Ascending aorta (tissue), 2 donors: ENCODE data around the gene CCT8L2. TPM values are rescaled to one million over a fixed set of nuclear protein-coding genes. Genes with fewer than 3 reads are reported as not detected.
"Not testable (repeated sequence)": the region's sequence is repeated elsewhere in the genome, so short reads cannot be mapped to it uniquely, and the experiment has no call there.

Experiments
- DNase-seq, 2 donors: peaks; one replicate each; pipeline ENCODE4 v3.0.0-alpha.2; 2019; ENCODE audit warnings: low spot score in 2 of 2
- H3K27ac ChIP-seq, 2 donors: fragments of 200-600 bp; sonication (generic); one replicate each; pipeline ENCODE4 v1.5.1; 2016 to 2017; ENCODE audit warnings: mild to moderate bottlenecking in 1 of 2
- H3K27me3 ChIP-seq: fragments of 200-600 bp; sonication (generic); one replicate; pipeline ENCODE4 v1.5.1; 2017
- H3K36me3 ChIP-seq, 2 donors: fragments of 200-600 bp; sonication (generic); one replicate each; pipeline ENCODE4 v1.5.1; 2016
- H3K4me1 ChIP-seq, 2 donors: fragments of 200-600 bp; sonication (generic); one replicate each; pipeline ENCODE4 v1.5.1; 2016 to 2017; ENCODE audit warnings: mild to moderate bottlenecking in 1 of 2
- H3K4me3 ChIP-seq, 2 donors: fragments of 200-600 bp; sonication (generic); one replicate each; pipeline ENCODE4 v1.5.1; 2016 to 2017; ENCODE audit warnings: mild to moderate bottlenecking in 1 of 2
- H3K9me3 ChIP-seq, 2 donors: fragments of 200-600 bp; sonication (generic); one replicate each; pipeline ENCODE4 v1.5.1; 2016
- intact Hi-C: fragments of 100-400 bp; cut with DNase I; formaldehyde crosslinking; loops from one replicate; pipeline ENCODE4 v1.15.1; 2023
- total RNA-seq: library from RNA; depleted of rRNA; stranded (reverse); fragments of >200 nt; gene quantifications from one replicate; pipeline ENCODE4 v1.1.0, GENCODE V29; 2016
- TF ChIP-seq, protein P1 (sequence below), 3 experiments: fragments of 200-600 bp in 2 of 3; fragments of 450-650 bp in 1 of 3; sonication (generic) in 2 of 3; IDR thresholded peaks; one replicate each; pipeline ENCODE4 v1.5.1; 2016 to 2019; ENCODE audit warnings: antibody characterized with exemption in 3 of 3, mild to moderate bottlenecking in 1 of 3, moderate library complexity in 1 of 3

The CCT8L2 gene, protein sequence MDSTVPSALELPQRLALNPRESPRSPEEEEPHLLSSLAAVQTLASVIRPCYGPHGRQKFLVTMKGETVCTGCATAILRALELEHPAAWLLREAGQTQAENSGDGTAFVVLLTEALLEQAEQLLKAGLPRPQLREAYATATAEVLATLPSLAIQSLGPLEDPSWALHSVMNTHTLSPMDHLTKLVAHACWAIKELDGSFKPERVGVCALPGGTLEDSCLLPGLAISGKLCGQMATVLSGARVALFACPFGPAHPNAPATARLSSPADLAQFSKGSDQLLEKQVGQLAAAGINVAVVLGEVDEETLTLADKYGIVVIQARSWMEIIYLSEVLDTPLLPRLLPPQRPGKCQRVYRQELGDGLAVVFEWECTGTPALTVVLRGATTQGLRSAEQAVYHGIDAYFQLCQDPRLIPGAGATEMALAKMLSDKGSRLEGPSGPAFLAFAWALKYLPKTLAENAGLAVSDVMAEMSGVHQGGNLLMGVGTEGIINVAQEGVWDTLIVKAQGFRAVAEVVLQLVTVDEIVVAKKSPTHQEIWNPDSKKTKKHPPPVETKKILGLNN
- not detected for total RNA-seq

DNA sequence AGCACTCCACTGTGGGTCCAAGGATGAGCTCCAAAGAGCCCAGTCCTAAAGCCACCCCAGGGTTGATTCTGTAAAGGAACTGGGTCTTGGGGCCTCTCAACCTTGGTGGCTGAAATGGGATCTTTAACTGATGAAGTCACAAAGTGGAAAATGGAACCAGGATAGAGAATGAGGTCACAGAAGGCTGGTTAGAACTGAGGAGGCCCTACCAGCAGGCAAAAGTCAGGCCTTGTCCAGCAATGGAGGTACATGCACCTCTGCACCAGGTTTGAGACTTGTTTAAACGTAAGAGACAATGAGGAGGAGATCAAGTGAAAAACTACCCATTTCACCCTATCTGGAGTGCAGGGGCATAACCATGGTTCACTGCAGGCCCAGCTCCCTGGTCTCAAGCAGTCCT lies at the start of gene CCT8L2:
TSS of gene CCT8L2 (minus strand) at position 101 of the 400 bp plus-strand sequence. CDS start 260 bp downstream, outside the sequence.
- intact Hi-C loops, H3K4me3 ChIP-seq, H3K4me1 ChIP-seq, H3K36me3 ChIP-seq, H3K27ac ChIP-seq, DNase-seq, H3K27me3 ChIP-seq, H3K9me3 ChIP-seq: not testable (repeated sequence)

DNA sequence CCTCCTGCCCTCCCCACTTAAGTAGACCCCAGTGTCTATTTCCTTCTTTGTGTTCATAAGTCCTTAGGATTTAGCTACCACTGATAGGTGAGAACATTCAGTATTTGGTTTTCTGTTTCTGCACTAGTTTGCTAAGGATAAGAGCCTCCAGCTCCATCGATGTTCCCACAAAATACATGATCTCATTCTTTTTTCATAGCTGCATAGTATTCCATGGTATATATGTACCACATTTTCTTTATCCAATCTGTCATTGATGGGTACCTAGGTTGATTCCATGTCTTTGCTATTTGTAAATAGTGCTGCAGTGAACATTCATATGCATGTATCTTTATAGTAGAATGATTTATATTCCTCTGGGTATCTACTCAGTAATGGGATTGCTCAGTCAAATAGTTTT lies 42.8 kb upstream of the CCT8L2 start:
- H3K36me3 ChIP-seq, H3K4me1 ChIP-seq, H3K27ac ChIP-seq, DNase-seq, H3K9me3 ChIP-seq, intact Hi-C loops, H3K27me3 ChIP-seq, H3K4me3 ChIP-seq: not testable (repeated sequence)

DNA sequence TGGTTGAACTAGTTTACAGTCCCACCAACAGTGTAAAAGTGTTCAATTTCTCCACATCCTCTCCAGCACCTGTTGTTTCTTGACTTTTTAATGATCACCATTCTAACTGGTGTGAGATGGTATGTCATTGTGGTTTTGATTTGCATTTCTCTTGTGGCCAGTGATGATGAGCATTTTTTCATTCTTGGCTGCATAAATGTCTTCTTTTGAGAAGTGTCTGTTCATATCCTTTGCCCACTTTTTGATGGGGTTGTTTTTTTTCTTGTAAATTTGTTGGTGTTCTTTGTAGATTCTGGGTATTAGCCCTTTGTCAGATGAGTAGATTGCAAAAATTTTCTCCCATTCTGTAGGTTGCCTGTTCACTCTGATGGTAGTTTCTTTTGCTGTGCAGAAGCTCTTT lies 41.5 kb upstream of the CCT8L2 start:
- H3K9me3 ChIP-seq, H3K4me1 ChIP-seq, intact Hi-C loops: not testable (repeated sequence)

DNA sequence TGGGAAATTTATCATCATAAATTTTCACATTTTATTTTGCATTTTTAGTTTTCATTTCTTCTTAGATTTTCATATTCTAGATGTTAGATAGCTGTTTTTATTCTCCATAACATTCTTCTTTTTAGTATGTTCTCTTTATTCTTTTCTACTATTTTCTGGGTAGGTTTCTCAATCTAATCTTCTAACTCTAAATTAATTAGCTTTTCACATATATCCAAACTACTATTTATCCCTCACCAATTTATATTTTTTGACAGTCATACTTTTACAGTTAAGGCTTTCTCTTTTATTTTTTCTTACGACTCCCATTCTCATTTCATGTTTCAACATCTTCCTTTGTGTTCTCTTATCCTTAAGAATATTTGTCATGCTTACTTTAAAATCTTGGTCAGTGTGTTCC lies 35.9 kb upstream of the CCT8L2 start:
- intact Hi-C loops, H3K9me3 ChIP-seq, H3K4me3 ChIP-seq, H3K27me3 ChIP-seq, H3K27ac ChIP-seq, H3K4me1 ChIP-seq, DNase-seq, H3K36me3 ChIP-seq: not testable (repeated sequence)

More for the DNA sequence above, 41.5 kb upstream of the CCT8L2 start:
- not testable (repeated sequence) for H3K27ac ChIP-seq, H3K27me3 ChIP-seq, DNase-seq, H3K36me3 ChIP-seq, H3K4me3 ChIP-seq

DNA sequence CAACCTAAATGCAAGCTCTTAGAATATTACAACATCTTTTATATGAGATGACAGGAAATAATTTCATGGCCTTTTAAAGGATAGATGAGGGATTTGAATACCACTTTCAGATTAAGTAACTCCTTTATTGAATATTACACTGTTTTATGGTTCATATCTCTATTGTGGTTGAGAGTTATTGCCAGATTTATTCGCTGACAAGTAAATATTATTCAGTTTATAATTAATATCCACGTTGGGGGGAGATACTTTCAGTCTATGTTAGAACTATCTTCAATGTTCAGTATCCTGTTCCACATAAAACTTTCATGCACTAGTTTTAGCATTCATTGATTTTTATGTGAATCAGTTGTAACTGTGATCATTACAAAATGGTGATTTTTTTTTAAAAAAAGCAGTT lies 32.4 kb upstream of the CCT8L2 start:
- H3K36me3 ChIP-seq, intact Hi-C loops, H3K4me3 ChIP-seq, H3K9me3 ChIP-seq, H3K27ac ChIP-seq, H3K4me1 ChIP-seq, DNase-seq, H3K27me3 ChIP-seq: not testable (repeated sequence)

DNA sequence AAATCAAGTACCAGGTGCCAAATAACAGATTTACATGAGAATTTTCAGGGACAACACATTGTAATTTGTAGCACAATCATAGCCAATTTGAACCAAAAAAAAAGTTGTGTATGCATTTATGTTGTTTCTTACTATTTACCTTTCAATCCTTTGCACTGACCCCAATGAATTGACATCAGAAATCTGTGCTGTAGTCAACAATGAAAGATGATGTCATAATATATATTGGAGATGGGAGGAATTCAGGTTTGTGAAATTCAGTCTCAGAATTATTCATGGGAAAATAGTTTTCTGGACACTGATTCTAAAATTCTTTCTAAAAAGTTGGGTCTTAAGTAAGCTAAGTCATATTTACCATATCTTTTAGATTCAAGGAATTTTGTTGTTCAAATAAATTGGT lies 31.0 kb upstream of the CCT8L2 start:
- H3K4me1 ChIP-seq, DNase-seq, H3K36me3 ChIP-seq, H3K9me3 ChIP-seq, H3K27ac ChIP-seq, intact Hi-C loops, H3K4me3 ChIP-seq, H3K27me3 ChIP-seq: not testable (repeated sequence)

DNA sequence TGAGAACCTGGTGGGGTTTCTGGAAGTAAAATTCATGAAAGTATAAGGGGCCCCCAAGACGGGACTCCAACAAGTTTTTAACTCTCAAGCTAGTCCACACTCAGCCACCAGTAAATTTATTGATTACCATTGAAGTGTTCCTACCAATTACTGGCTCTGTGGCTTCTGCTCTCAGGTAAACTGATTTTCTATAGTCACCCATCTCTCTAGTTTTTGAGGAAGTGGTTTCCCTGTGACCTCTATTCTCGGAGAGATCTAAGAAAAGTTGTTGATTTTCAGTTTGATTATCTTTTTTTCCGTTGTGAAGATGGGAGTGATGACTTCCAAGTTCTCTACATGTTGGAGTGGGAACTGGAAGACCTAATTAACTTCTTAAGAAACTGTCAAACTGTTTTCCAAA lies 24.9 kb upstream of the CCT8L2 start:
- H3K4me3 ChIP-seq, H3K27me3 ChIP-seq, H3K4me1 ChIP-seq, H3K27ac ChIP-seq, DNase-seq, intact Hi-C loops, H3K9me3 ChIP-seq, H3K36me3 ChIP-seq: not testable (repeated sequence)

DNA sequence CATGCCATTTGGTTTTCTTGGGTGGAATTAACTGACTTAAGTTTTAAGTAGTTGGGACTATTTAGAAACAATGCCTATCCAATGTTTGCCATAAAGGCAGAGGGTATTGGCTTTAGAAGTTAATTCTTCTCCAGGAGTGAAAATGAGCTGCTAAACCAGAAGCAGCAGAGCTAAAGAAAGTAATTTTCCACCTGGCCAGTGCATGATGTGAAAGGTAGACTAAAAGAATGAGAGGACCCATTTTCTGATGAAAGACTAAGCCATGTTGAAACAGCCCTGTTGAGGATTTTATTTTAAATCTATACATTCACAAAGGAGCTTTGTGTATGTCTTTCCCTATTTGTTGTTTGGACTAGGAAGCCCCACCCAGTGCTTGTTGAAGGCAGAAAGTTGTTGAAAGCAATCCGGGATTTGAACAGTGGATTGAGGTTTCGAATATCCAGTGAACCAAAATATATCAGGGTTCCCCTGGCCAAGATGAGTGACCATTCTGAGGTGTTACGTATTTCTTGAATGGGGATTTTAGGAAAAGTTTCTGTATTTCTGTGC lies 23.9 kb upstream of the CCT8L2 start:
- H3K4me1 ChIP-seq, DNase-seq, H3K36me3 ChIP-seq, intact Hi-C loops, H3K27ac ChIP-seq, H3K27me3 ChIP-seq, H3K9me3 ChIP-seq, H3K4me3 ChIP-seq: not testable (repeated sequence)

DNA sequence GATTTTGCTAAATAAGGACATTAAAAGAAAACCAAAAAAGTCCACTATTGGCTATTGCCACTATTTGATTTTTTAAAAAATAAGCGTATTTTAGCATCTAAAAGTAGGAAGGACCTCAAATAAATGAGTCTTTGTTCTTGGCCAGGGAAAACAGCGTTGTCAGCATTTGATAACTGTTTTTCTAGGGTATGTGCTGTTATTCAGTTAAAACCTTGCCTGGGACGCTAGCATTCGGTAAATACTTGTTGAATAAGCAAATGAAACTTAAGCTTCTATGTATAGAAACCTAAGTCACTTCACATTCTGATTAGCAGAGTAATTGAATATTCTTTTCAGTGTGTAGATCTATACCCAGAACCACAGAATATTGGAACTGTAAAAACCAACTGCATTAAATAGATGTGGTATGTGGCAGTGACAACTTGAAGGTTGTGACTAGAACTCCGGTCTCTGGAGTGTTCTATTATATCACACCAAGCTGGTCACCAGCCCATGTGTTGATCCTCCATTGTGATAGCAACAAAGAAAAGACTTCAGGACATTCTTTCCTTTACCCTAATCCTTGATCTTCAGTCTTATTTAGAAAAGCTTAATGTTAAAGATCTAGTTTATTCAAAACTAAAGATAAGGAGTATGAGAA lies 23.1 kb upstream of the CCT8L2 start:
- H3K4me3 ChIP-seq, H3K36me3 ChIP-seq, H3K9me3 ChIP-seq, DNase-seq, intact Hi-C loops, H3K4me1 ChIP-seq, H3K27me3 ChIP-seq, H3K27ac ChIP-seq: not testable (repeated sequence)

DNA sequence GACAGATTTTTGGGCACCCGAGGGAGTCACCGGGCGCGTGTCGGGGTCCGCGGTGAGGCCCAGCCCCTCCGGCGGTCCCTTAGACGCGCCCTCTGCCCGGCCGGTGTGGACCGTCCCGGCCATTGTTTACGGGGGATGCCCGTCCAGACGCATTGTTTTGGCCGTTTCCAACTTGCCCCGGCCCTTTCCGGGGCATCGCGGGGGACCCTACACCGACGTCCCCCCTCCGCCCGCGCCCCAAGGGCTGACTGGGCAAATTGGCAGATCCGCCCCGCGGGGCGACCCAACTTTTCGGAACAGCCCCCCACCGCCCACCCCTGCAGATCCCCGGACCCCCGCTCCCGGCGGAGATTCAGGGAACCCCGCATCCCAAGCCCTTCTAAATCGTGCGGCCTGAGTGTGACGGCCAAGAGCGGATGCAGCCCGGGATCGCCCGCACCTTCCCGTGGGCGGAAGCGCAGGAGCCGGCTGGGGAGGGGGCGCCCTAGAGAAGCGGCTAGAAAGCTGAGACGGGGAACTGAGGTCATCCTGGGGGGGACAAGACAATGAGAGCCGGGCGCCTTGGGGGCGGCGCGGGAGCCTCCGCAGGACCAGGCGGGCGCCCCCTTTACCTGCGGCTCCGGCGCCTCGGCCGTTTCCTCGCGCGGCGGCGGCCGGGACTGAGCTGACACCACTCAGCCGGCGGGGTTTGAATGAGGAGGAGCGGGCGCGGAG lies 17.1 kb upstream of the CCT8L2 start:
- TF ChIP-seq, protein P1, sequence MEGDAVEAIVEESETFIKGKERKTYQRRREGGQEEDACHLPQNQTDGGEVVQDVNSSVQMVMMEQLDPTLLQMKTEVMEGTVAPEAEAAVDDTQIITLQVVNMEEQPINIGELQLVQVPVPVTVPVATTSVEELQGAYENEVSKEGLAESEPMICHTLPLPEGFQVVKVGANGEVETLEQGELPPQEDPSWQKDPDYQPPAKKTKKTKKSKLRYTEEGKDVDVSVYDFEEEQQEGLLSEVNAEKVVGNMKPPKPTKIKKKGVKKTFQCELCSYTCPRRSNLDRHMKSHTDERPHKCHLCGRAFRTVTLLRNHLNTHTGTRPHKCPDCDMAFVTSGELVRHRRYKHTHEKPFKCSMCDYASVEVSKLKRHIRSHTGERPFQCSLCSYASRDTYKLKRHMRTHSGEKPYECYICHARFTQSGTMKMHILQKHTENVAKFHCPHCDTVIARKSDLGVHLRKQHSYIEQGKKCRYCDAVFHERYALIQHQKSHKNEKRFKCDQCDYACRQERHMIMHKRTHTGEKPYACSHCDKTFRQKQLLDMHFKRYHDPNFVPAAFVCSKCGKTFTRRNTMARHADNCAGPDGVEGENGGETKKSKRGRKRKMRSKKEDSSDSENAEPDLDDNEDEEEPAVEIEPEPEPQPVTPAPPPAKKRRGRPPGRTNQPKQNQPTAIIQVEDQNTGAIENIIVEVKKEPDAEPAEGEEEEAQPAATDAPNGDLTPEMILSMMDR (IDR thresholded peaks at IDR 0.05): no peak
- peaks cover 0 to 3% of the 10 kb centered on the region in 2 donors for H3K36me3 ChIP-seq
- intact Hi-C loops: no loop called here
- H3K27me3 ChIP-seq: no peaks in the 10 kb centered on the region
- H3K4me3 ChIP-seq: peak overlapping the region; percentile 41 to 67
- no peak overlapping the region for H3K27ac ChIP-seq
- no peaks in the 10 kb centered on the region for H3K4me1 ChIP-seq
- H3K9me3 ChIP-seq: no peaks in the 10 kb centered on the region
- no peak for DNase-seq
